K562 (cell line): Measurements from ENCODE around the gene NSUN6. TPM values are rescaled to one million over a fixed set of nuclear protein-coding genes. Genes with fewer than 3 reads are reported as not detected.

ENCODE experiments used
- ATAC-seq: fragments of 200-7000 bp; cut with Tn5 transposase; 3 replicates; pipeline ENCODE4 v1.9.1; 2020; ENCODE audit warnings: moderate library complexity
- BruUV-seq: library from RNA; stranded (reverse); fragments of 400-500 nt; replicated peaks from 2 replicates; lab custom pipeline; 2021; lab: Mats Ljungman, UMichigan
- CTCF ChIA-PET: fragments of 300-600 bp; formaldehyde crosslinking; extraction: SDS; loops from one replicate; lab custom pipeline; 2021; ENCODE audit warnings: low intra/inter-chr PET ratio; lab: Yijun Ruan, JAX
- POLR2A ChIA-PET: fragments of 300-600, 350-650 bp; sonication (Branson Sonifier 250); formaldehyde crosslinking; extraction: SDS; loops from one replicate; lab custom pipeline; 2021; ENCODE audit warnings: antibody characterized with exemption, inconsistent platforms; lab: Yijun Ruan, JAX
- DNase-seq, 4 experiments: peaks; one replicate each; pipeline versions ENCODE4 v3.0.0 to v3.0.0-alpha.2; 2011 to 2018; ENCODE audit warnings: low spot score in 3 of 4, mixed read lengths in 3 of 4; ENCODE audit errors: extremely low read depth in 1 of 4
- FAIRE-seq: peaks from 2 replicates; lab custom pipeline; 2011; peaks lifted over from hg19 to GRCh38; lab: Jason Lieb, UNC
- H2AFZ ChIP-seq: 2 replicates; pipeline ENCODE4 v1.6.0; 2011; ENCODE audit warnings: low read depth, low read length, control low read depth, inconsistent platforms
- H3K27ac ChIP-seq: fragments of 200-600 bp; 3 replicates; pipeline ENCODE4 v1.8.0; 2011; ENCODE audit warnings: low read depth, mild to moderate bottlenecking, control low read depth, inconsistent platforms, low read length, moderate library complexity, mixed read lengths; ENCODE audit errors: extremely low read depth
- H3K27me3 ChIP-seq, 2 experiments: fragments of 300-600 bp in 1 of 2; 2 replicates in 1 of 2; 3 replicates in 1 of 2; pipeline versions ENCODE4 v1.6.0 to v1.8.0; 2011; ENCODE audit warnings: inconsistent platforms in 2 of 2, low read length in 2 of 2, mild to moderate bottlenecking in 1 of 2, mixed read lengths in 1 of 2, moderate library complexity in 1 of 2; ENCODE audit not compliant: control insufficient read depth in 2 of 2, insufficient read depth in 2 of 2
- H3K36me3 ChIP-seq: fragments of 300-600 bp; 3 replicates; pipeline ENCODE4 v1.8.0; 2011; ENCODE audit warnings: mild to moderate bottlenecking, low read length, inconsistent platforms; ENCODE audit not compliant: control insufficient read depth, insufficient read depth
- H3K4me1 ChIP-seq, 2 experiments: fragments of 200-600 bp in 1 of 2; replicated peaks in 1 of 2; 2 replicates in 1 of 2; 3 replicates in 1 of 2; pipeline versions ENCODE4 v1.5.1 to v1.8.0; 2011; ENCODE audit warnings: inconsistent platforms in 2 of 2, low read length in 2 of 2, mild to moderate bottlenecking in 1 of 2, mixed read lengths in 1 of 2, moderate library complexity in 1 of 2; ENCODE audit not compliant: control insufficient read depth in 2 of 2, insufficient read depth in 2 of 2
- H3K4me2 ChIP-seq: 2 replicates; pipeline ENCODE4 v1.6.1; 2011; ENCODE audit warnings: low read length, control low read depth, inconsistent platforms, mixed read lengths; ENCODE audit not compliant: insufficient read depth
- H3K4me3 ChIP-seq: fragments of 200-600 bp; sonication (generic), shearing (Covaris generic); 2 replicates; pipeline ENCODE4 v1.5.1; 2016; ENCODE audit warnings: control low read depth, inconsistent platforms
- H3K79me2 ChIP-seq: fragments of 200-600 bp; 3 replicates; pipeline ENCODE4 v1.8.0; 2011; ENCODE audit warnings: low read length, inconsistent platforms; ENCODE audit not compliant: control insufficient read depth, insufficient read depth
- H3K9ac ChIP-seq, 2 experiments: 2 replicates each; pipeline versions ENCODE4 v1.6.0 to v1.6.1; 2011; ENCODE audit warnings: low read depth in 2 of 2, low read length in 2 of 2, control low read depth in 1 of 2, inconsistent platforms in 1 of 2, mild to moderate bottlenecking in 1 of 2, mixed read lengths in 1 of 2; ENCODE audit not compliant: insufficient read depth in 1 of 2
- H3K9me1 ChIP-seq: one replicate; pipeline ENCODE4 v1.6.0; 2011; ENCODE audit warnings: inconsistent platforms, mild to moderate bottlenecking, low read length, moderate library complexity; ENCODE audit not compliant: control insufficient read depth, insufficient read depth
- H3K9me3 ChIP-seq: replicated peaks from 2 replicates; pipeline ENCODE4 v1.5.1; 2011; ENCODE audit warnings: low read depth, low read length, inconsistent platforms; ENCODE audit not compliant: control insufficient read depth, insufficient read depth
- H4K20me1 ChIP-seq: replicated peaks from 2 replicates; pipeline ENCODE4 v1.6.1; 2011; ENCODE audit warnings: low read length, inconsistent platforms, mixed read lengths; ENCODE audit not compliant: control insufficient read depth, insufficient read depth
- CBFA2T3 ChIP-seq: fragments of 450-650 bp; IDR thresholded peaks from 2 replicates; pipeline ENCODE4 v1.6.1; 2017
- CCNT2 ChIP-seq: IDR thresholded peaks from 2 replicates; pipeline ENCODE4 v1.6.1; 2011; ENCODE audit warnings: borderline replicate concordance, low read depth, mild to moderate bottlenecking, moderate library complexity, mixed read lengths, low read length; ENCODE audit not compliant: insufficient read length; ENCODE audit errors: extremely low read depth
- ETS2 ChIP-seq: IDR thresholded peaks from 2 replicates; pipeline ENCODE4 v1.6.1; 2016; ENCODE audit warnings: borderline replicate concordance, missing genetic modification characterization, mild to moderate bottlenecking, moderate library complexity, missing compliant biosample characterization; ENCODE audit not compliant: poor library complexity, severe bottlenecking
- FOXJ3 ChIP-seq: sonication (generic); formaldehyde crosslinking; IDR thresholded peaks from 2 replicates; pipeline ENCODE4 v1.4.0; 2020; ENCODE audit warnings: mild to moderate bottlenecking, missing genetic modification reagents
- MAFG ChIP-seq: fragments of 450-650 bp; conservative IDR thresholded peaks from 2 replicates; pipeline ENCODE4 v1.6.1; 2016; ENCODE audit warnings: missing genetic modification characterization, missing compliant biosample characterization
- POLR2AphosphoS5 ChIP-seq: IDR thresholded peaks from 2 replicates; pipeline ENCODE4 v1.6.1; 2011; ENCODE audit warnings: mild to moderate bottlenecking, low read depth, low read length, moderate library complexity; ENCODE audit not compliant: control insufficient read depth, insufficient read depth
- POLR2G ChIP-seq: fragments of 200-400 bp; formaldehyde crosslinking; IDR thresholded peaks from 2 replicates; pipeline ENCODE4 v1.6.1; 2017; ENCODE audit warnings: low read depth, mild to moderate bottlenecking, antibody characterized with exemption, low read length, moderate library complexity
- SMARCA5 ChIP-seq: fragments of 450-650 bp; IDR thresholded peaks from 2 replicates; pipeline ENCODE4 v1.6.1; 2016
- TAF1 ChIP-seq: IDR thresholded peaks from 2 replicates; pipeline ENCODE4 v1.6.1; 2011; ENCODE audit warnings: mild to moderate bottlenecking, low read length, moderate library complexity; ENCODE audit not compliant: insufficient read depth, control insufficient read depth, severe bottlenecking; ENCODE audit errors: extremely low read depth
- ZBTB40 ChIP-seq, 2 experiments: fragments of 450-650 bp in 1 of 2; sonication (generic) in 1 of 2; formaldehyde crosslinking in 1 of 2; IDR thresholded peaks; 2 replicates each; pipeline versions ENCODE4 v1.7.1 to v1.9.0; 2016 to 2022; ENCODE audit warnings: inconsistent platforms in 1 of 2, mild to moderate bottlenecking in 1 of 2, missing genetic modification reagents in 1 of 2
- ZNF12 ChIP-seq: sonication (generic); formaldehyde crosslinking; IDR thresholded peaks from 2 replicates; pipeline ENCODE4 v1.4.0; 2020; ENCODE audit warnings: mild to moderate bottlenecking, missing genetic modification reagents
- WGBS: fragments of 100-300 bp; shearing (Covaris generic); methylation state at CpG from one replicate; pipeline ENCODE4 v1.1.6; 2016; ENCODE audit warnings: low coverage, mixed read lengths; ENCODE audit not compliant: insufficient coverage; ENCODE audit errors: missing lambda C conversion rate; 5-methylcytosine and 5-hydroxymethylcytosine counted together
- in situ Hi-C: fragments of 300-500 bp; cut with MboI; formaldehyde crosslinking; loops from 4 replicates; pipeline ENCODE4 v1.15.0; 2018; ENCODE audit warnings: inconsistent platforms, mixed read lengths
- intact Hi-C: fragments of 100-400 bp; cut with micrococcal nuclease; formaldehyde crosslinking; loops from 2 replicates; pipeline ENCODE4 v1.14.2; 2022
- polyA plus RNA-seq, 8 experiments: library from polyadenylated mRNA; depleted of rRNA in 4 of 8; stranded (reverse) in 5 of 8; unstranded in 3 of 8; fragments of >200 nt; fragmentation: Nextera tagmentation in 2 of 8; fragmentation: Illumina TruSeq in 1 of 8; extraction: Ambion mirVana in 2 of 8; extraction: Trizol in 1 of 8; gene quantifications; 2 replicates each; pipeline versions ENCODE4 v1.2.1 to v1.2.3, GENCODE V29; 2011 to 2014; ENCODE audit warnings: inconsistent platforms in 1 of 8, missing spikeins in 1 of 8
- total RNA-seq, 7 experiments: library from RNA; depleted of rRNA in 6 of 7; stranded (reverse); fragments of >200 nt in 6 of 7; fragmentation: Illumina TruSeq in 2 of 7; extraction: Trizol in 2 of 7; gene quantifications; 2 replicates each; pipeline versions ENCODE4 v1.2.1 to v1.2.3, GENCODE V29; 2011 to 2021; ENCODE audit warnings: low replicate concordance in 1 of 7

Gene NSUN6
- total and polyA plus RNA-seq, 9 of the 15 experiments (the other 6 are each of a cell fraction or from before 2014, with no cell fraction given), result 12.5 to 33.1 (median 24.2) TPM

- no TSS peak for BruUV-seq
- no peaks in the 10 kb centered on the region for H4K20me1 ChIP-seq
- WGBS, result 100% methylated on average over 3 of the region's 3 CpGs
- no peak overlapping the region for H3K9ac ChIP-seq
- no peak overlapping the region for H2AFZ ChIP-seq
- H3K27ac ChIP-seq, result no peak overlapping the region
- ATAC-seq, result no peak
- TF ChIP-seq CBFA2T3 (no peak), TAF1 (no peak), ZBTB40 (IDR thresholded peaks at IDR 0.05) (no peak), ZBTB40 (CRISPR knock-in tag; IDR thresholded peaks at IDR 0.05) (no peak), FOXJ3 (CRISPR knock-in tag) (no peak), POLR2G (no peak), CCNT2 (no peak), SMARCA5 (no peak), ZNF12 (CRISPR knock-in tag) (no peak), POLR2AphosphoS5 (no peak), MAFG (no peak), ETS2 (no peak)
- TF ChIP-seq, all 486 proteins: peak for 0
- ChIA-PET CTCF (no interaction called here), POLR2A (no interaction called here)
- DNase-seq (no peak), FAIRE-seq (no peak)
- Histone ChIP-seq H3K9me3 (peaks cover 8% of the 10 kb centered on the region), H3K9me1 (no peaks in the 10 kb centered on the region), H3K27me3 (no peaks in the 10 kb centered on the region), H3K4me3 (no peak overlapping the region), H3K4me2 (no peak overlapping the region), H3K4me1 (no peaks in the 10 kb centered on the region), H3K79me2 (no peaks in the 10 kb centered on the region), H3K36me3 (no peaks in the 10 kb centered on the region)
- in situ Hi-C loops (no loop called here), intact Hi-C loops (no loop called here)
Observed at GRCh38 chr10:18567343-18567856, 84.0 kb downstream of the NSUN6 start.
